Activated CD8-positive, alpha-beta memory T cell treated with anti-CD3 and anti-CD28 coated beads, Interleukin-2, amount 50 U/mL, for 1 hour (primary cell): Measurements from ENCODE around the gene CREBBP.
"Not testable (repeated sequence)": the region's sequence is repeated elsewhere in the genome, so short reads cannot be mapped to it uniquely, and the experiment has no call there.

Experiments
- DNase-seq: peaks from one replicate; pipeline ENCODE4 v3.0.0-alpha.2; 2020; ENCODE audit errors: extremely low read depth

The CREBBP gene

DNA sequence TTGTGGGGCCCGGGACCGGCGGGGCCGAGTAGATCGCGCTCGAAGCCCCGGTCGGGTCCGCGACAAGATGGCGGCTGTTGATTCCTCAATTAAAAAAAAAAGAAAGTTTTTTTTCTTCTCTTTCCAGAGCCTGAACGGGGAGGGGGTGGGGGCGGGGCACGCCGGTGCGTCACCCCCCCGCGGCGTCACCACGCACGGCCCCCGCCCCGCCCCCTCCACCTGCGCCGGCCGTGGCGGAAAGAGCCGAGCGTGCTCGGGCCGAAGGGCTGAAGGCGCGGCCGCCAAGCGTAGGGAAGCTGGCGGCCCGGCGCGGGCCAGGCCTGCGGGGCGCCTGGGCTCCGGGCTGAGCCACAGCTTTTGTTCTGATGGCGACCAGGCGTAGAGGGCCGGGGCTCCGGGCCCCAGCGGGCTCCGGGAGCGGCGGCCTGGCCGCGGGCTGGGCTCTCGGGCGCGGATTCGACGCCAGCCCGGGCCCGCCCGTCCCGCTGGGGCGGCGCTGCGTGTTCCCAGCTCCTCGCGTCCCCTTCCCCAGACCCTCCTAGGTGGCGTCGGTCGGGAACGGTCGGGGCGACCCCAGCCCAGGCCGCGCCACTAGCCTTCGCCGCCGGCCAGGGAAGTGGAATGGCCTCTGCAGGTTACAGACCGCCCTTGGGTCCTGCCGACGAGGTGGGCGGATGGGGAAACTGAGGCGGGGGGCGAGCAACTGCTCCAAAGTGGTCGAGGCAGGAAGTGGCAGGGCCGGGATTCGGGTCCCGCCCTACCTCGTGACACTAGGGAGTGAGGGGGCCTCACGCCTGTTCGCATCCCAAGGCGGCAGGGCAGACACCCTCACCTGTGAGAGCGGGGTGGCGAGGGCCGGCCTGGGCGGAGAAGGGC, at the start of gene CREBBP:
Gene CREBBP (minus strand): TSS at position 91 of the 876 bp plus-strand sequence. CDS start 797 bp downstream, outside the sequence.
- DNase-seq: peak; percentile 58

DNA sequence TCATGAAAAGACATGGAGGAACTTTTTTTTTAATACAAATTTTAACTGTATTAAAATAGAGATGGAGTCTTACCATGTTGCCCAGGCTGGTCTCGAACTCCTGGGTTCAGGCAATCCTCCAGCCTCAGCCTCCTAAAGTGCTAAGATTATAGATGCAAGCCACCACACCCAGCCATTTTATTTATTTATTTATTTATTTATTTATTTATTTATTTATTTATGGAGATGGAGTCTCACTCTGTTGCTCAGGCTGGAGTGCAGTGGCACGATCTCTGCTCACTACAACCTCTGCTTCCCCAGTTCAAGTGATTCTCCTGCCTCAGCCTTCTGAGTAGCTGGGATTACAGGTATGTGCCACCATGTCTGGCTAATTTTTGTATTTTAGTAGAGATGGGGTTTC, 46.6 kb upstream of the CREBBP start:
- DNase-seq: not testable (repeated sequence)

DNA sequence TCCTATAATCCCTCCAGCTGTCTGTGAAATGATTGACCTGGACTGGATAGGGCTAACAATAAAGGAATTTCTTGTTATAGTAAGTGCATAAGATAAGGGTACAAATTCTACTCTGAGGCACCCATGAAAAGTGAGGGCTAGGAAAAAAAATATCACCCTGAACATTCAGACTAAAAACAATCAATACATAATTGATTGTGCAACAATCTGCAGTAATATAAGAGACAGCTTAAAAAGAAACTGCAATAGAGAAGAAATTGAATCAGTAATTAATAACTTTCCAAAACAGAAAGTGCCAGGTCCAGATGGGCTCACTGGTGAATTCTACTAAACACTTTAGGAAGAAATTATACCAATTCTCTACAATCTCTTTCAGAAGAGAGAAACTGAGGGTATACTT, 44.2 kb upstream of the CREBBP start:
- DNase-seq: no peak

DNA sequence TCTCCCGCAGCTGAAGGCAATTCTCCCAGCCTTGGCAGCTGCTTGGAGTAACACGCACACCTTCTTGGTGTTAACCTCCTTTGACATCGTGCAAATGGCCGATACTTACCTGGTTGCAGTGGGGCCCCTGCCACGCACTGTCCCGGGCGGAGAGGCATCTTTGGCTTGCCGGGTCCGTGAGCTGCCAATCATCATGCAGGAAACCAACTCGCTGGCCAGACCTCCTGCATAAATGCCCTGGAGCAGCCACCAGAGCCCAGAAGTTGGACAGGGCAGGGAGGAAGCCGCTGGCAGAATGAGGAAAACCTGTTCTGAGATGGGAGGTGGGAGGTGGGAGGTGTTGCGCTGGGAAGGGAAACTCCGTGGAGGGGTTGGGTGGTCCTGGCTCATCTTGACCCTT, 41.7 kb upstream of the CREBBP start:
- no peak for DNase-seq

DNA sequence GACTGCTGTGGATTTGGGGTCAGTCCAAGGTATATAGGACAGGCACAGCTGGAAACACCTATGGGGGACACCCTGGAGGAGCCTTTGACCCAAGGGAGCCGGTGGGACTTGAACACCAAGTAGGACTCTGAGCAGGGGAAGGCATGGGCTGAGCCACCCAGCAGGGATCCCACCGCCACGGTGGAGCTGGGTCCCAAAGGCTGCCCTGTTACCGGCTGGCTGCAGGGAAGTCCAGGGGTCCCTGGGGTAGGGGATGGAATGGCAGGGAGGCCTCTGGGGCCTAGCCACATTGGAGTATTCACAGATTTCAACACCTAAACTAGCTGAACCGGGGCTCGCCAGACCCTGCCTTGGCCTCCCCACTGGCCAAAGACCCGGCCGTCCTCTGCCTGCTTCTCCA, 39.7 kb upstream of the CREBBP start:
- DNase-seq: no peak

DNA sequence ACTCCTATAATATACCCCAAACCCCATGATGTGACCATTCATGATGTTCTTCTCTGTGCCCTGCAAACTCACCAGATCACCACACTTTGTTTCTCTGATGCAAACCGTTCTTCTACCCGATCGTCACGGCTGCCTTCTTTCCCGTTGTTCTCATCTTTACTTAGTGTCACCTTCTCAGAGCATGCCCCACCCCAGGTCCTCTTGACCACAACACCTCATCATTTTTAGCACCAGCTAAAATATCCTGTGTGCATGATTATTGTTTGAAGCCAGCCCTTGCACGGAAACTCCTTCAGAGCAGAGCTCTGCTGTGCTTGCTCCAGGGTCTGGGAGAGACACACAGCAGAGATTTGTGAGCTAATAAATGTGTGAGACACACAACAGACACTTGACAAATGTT, 38.9 kb upstream of the CREBBP start:
- no peak for DNase-seq

DNA sequence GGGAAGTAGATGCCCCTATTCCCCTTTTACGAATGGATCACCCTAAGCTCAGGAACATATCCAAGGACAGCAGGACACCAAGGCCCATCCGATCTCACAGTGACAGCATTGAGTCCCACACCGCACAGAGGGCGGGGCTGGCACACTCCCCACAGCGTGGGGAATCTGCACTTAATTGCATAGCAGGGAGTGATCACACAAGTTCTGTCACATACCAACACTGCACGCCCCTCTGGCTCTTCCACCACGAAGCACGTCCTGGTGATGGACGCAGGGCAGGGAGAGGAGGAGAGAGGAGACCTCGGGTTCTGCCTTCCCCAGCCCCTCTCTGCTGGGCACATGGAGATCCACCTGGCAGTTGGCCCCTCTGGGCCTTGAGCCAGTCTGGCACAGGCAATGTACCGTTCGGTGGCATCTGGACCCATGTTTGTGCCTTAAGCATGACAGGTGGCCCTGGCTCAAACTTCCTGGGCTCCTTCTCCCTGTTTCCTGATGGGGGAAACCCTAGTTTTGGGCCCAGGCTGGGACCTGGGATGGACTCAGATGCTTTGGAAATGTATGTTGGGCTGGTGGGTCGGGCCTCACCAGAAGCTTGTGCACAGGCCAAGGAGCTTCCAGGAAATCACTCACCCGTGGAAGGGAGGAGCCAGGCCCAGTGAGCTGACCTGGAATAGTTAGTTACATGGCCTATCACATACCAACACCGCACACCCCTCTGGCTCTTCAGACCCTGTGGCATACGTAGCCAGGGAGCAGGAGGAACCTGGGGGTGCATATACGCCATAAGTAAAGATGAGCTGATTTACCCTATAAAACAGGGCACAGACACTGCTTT, 35.1 kb upstream of the CREBBP start:
- DNase-seq: no peak

DNA sequence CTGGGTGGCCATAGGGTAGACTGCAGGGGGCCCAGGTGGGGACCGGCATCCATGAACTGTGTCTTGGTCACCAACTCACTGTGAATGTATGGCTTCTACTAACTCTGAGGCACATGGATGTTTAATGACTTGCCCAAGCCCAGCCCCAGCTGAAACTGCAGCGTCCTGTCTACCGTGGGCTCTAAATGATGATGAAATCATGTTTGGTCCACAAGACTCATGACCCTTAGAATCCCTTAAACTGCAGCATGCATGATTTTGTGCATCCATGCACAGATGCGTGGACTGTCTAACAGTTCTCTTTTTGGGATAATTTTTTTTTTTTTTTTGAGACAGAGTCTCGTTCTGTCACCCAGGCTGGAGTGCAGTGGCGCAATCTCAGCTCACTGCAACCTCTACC, 32.4 kb upstream of the CREBBP start:
- no peak for DNase-seq

DNA sequence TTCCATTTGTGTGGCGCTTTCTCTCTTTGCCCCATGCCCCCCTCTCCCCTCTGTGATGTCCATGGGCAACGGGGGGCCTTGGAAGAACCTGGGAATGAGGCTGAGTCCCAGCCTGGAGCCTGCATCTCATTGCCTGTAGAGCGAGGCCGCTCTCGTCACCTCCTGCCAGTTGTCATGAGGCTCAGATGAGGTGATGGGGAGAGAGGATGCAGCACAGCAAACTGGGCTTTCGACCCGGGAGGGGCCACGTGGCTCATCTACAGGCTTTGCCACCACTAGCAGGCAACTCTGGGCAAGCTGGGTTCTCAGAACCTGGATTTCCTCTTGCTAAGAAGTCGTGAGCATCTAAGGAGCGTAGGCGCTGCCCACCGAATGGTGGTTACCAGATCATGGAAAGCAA, 31.9 kb upstream of the CREBBP start:
- DNase-seq: no peak

DNA sequence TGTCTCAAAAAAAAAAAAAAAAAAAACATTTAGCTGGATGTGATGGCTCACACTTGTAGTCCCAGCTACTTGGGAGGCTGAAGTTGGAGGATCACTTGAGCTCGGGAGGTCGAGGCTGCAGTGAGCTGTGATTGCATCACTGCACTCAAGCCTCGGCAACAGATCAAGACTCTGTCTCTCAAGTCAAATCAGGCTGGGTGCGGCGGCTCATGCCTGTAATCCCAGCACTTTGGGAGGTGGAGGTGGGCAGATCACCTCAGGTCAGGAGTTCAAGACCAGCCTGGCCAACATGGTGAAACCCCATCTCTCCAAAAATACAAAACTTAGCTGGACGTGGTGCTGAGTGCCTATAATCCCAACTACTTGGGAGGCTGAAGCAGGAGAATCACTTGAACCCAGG, 31.2 kb upstream of the CREBBP start:
- DNase-seq: not testable (repeated sequence)

DNA sequence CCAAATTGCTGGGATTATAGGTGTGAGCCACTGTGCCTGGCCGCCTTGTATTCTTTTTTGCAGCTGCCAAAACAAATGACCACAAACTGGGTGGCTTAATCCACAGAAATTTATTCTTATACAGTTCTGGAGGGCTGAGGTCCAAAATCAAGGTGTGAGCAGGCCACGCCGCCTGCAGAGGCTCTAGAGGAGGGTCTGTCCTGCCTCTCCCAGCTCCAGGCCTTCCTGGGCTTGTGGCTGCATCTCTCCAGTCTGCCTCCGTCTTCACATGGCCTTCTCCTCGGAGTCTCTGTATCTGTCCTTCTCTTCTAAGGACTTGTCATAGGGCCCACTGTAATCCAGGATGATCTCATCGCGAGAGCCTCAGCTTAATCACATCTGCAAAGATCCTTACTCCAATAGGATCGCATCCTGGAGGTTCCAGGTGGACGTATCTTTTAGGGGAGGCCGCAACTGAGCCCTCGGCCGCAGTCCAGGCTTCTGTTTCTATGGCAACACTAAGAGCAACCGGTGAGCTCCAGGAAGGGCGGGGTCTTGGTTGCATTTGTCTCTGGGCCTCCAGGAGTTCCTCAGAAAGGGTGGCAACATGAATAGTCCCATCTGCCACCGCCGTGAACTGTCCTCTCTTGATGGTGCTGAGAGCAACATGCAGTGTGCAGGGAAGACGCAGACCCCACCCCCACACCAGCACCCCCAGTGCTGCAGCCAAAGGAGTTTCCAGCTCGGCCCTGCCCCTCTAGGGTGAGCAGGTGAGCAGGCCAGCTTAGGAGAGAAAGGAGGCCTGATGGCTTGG, 29.5 kb upstream of the CREBBP start:
- DNase-seq: no peak

DNA sequence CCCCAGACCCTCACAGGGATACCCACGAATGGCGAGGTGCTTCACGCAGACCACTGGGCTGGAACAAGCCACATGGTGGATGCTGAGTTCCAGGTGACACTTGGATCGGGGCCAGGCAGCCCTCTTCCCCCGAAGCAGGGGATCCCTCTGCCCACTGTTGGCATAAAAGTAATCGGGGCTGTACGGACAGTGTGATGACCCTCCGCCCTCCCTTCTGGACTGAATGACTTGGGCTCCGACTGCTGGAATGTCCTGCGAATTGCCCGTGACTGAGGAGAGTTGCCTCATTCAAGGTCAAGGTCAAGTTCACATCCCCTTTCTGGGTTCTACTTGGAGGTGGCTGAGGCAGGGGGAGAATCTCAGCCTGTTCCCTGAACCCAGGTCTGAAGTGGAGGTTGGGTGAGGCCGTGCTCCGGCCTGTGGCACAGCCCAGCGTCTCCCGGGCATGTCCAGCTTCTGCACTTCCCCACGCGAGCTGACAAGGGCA, 28.5 kb upstream of the CREBBP start:
- no peak for DNase-seq

DNA sequence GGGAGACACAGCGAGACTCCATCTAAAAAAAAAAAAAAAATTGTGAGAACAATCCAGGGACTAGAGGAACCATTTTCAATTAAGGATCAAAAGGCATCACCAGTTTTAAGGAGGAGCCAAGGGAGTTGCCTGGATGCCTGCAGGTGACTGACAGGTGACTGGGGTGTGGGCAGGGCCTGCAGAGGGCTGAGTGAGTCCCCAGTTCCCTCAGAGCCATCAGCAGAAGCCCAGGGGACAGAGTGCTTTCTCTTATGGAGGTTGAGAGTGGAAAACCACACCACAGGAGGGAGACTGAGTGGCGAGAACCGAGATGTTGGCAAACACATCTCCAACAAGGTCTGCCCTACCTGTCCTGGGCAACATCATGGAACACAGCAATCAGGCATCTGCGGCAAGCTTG, 27.1 kb upstream of the CREBBP start:
- no peak for DNase-seq

DNA sequence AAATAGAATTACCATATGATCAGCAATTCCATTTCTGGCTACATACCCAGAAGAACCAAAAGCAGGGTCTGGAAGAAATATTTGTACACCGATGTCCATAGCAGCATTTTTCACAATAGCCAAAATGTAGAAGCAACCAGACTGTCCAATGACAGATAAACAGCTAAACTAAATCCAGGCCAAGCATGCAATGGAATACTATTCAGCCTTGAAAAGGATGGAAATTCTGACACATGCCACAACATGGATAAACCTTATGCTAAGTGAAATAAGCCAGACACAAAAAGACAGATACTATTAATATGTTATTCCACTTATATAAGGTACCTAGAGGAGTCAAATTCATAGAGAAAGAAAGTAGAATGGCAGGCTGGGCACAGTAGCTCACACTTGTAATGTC, 25.9 kb upstream of the CREBBP start:
- no peak for DNase-seq

DNA sequence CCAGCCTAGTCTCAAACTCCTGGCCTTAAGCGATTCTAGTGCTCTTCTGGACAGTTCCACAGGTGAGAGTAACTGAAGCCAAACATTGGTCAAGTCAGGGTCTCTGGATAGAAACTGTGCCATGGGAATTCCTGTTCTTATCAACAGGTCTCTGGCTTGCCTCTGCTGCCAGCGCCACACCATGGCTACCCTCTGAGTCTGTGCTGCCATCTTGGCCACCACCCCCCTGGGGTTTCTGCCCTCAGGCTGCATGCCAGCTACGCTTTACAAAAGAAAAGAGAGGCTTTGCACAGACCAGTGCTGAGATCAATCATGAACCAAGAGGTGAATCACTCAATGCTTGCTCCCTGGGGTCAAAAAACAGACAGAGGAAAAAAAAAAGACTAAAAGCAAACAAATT, 24.4 kb upstream of the CREBBP start:
- DNase-seq: no peak

DNA sequence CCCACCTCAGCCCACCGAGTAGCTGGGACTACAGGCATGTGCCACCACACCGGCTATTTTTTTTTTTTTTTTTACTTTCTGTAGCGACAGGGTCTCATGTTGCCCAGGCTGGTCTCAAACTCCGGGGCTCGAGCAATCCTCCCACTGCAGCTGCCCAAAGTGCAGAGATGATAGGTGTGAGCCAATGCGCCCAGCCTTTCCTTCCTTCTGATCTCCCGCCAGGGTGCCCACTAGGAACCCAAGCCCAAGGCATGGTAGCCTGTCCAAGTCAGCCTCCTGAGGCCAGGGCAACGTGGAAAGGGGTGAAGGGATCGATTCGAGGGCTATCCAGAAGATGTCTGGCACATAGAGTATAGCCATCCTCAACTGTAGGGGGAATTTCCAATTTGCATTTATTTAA, 9.6 kb upstream of the CREBBP start:
- no peak for DNase-seq

DNA sequence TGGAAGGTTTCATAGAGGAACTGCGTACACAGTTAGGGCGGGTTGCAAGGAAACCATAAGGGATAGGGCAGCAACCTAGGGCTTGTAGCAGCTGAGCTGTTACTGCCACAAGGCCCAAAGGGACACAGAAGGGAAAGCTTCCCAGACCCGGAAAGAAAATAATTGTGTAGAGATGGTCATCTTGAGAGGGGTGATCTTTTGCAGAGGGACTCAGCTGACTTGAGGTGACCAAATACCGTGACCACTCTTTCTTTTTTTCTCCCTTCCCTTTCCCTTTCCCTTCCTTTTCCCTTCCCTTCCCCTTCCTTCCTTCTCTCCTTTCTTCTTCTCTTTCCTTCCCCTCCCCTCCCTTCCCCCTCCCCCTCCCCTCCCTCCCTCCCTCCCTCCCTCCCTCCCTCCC, 8.5 kb upstream of the CREBBP start:
- DNase-seq: no peak

DNA sequence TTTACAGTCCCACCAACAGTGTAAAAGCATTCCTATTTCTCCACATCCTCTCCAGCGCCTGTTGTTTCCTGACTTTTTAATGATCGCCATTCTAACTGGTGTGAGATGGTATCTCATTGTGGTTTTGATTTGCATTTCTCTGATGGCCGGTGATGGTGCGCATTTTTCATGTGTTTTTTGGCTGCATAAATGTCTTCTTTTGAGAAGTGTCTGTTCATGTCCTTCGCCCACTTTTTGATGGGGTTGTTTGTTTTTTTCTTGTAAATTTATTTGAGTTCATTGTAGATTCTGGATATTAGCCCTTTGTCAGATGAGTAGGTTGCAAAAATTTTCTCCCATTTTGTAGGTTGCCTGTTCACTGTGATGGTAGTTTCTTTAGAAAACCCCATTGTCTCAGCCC, 5.5 kb upstream of the CREBBP start:
- not testable (repeated sequence) for DNase-seq

DNA sequence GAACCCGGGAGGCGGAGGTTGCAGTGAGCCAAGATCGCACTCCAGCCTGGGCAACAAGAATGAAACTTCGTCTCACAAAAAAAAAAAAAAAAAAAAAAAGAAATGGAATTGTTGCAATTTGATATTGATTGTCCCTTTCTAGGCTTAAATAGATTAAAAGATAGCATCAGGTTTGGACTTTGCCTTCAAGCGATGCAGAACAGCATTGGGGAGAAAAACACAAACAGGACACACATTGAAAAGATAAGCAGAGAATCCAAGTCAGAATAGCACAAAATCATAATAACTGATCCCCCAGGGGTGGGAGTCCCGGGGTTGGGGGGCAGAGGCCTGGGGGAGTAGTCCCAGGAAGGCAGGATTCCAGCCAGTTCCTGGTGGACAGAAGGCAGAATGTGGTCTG, 3.9 kb upstream of the CREBBP start:
- no peak for DNase-seq

DNA sequence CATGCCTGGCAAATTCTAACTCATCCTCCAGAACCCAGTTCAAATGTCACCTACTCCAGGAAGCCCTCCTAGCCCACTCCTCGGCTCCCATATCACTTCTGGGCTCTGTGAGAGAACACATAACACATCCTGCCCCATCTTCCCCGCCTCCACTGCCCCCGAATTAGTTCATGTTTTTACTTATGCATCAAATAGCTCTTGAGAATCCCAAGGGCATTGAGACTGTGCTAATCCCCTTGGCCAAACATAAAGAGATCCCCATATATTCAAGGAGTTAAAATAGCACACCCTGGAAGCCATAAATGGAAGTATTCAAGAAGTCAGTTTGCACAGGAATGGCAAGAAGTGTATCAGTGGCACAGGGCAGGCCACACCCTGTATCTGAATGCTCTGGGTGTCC, 2.0 kb upstream of the CREBBP start:
- DNase-seq: no peak

DNA sequence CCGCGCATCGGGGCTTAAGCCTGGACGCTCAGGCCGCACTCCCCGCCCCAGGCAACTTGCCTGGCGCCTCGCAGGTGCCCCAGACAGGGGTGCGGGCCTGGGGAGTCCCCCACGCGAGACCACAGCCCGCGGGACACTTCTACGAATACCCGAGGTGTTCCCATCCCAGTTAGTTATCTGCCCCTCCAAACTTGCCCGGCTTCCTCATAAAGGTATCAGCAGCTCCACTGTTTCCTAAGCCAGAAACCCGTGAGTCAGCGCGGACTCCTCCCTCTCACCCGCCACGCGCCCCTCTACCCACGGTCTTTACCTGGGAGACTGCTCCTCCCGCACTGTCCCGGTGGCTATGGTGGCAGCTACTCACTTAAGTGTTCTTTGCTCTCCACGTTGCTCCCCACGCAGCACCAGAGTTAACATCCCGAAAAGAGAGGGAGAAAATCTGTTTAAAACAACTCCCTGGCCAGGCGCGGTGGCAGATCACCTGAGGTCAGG, 1.0 kb upstream of the CREBBP start:
- no peak for DNase-seq
